DOHH2 (cell line): ENCODE data around the gene RP2.

ENCODE experiments used
- H3F3A ChIP-seq: fragments of 200-600 bp; sonication (generic), shearing (Covaris generic); 2 replicates; pipeline ENCODE4 v1.6.0; 2016; ENCODE audit warnings: antibody characterized with exemption, mild to moderate bottlenecking; ENCODE audit not compliant: control insufficient read depth, insufficient read depth
- H3K27ac ChIP-seq: fragments of 200-600 bp; sonication (generic); 2 replicates; pipeline ENCODE4 v1.5.1; 2014; ENCODE audit warnings: low read depth, mild to moderate bottlenecking, low read length, moderate library complexity
- H3K27me3 ChIP-seq: fragments of 200-600 bp; sonication (generic); 2 replicates; pipeline ENCODE4 v1.6.1; 2014; ENCODE audit warnings: mild to moderate bottlenecking, low read length, mixed read lengths; ENCODE audit not compliant: control insufficient read depth
- H3K36me3 ChIP-seq: fragments of 200-600 bp; sonication (generic); 2 replicates; pipeline ENCODE4 v1.6.1; 2014; ENCODE audit warnings: mild to moderate bottlenecking, low read length, moderate library complexity, mixed read lengths; ENCODE audit not compliant: control insufficient read depth
- H3K4me1 ChIP-seq: fragments of 200-600 bp; sonication (generic); 2 replicates; pipeline ENCODE4 v1.6.1; 2014; ENCODE audit warnings: mild to moderate bottlenecking, low read length, mixed read lengths; ENCODE audit not compliant: control insufficient read depth
- H3K4me2 ChIP-seq: fragments of 200-600 bp; sonication (generic); 2 replicates; pipeline ENCODE4 v1.6.0; 2014; ENCODE audit warnings: mild to moderate bottlenecking, low read length, moderate library complexity
- H3K4me3 ChIP-seq: fragments of 200-600 bp; sonication (generic); 2 replicates; pipeline ENCODE4 v1.5.1; 2014; ENCODE audit warnings: mild to moderate bottlenecking, low read length, mixed read lengths
- H3K79me2 ChIP-seq: fragments of 200-600 bp; sonication (generic); 2 replicates; pipeline ENCODE4 v1.6.1; 2014; ENCODE audit warnings: mild to moderate bottlenecking, low read length, mixed read lengths; ENCODE audit not compliant: control insufficient read depth
- H3K9me2 ChIP-seq: fragments of 200-600 bp; sonication (generic); replicated peaks from 2 replicates; pipeline ENCODE4 v1.6.1; 2014; ENCODE audit warnings: mild to moderate bottlenecking, low read length, mixed read lengths; ENCODE audit not compliant: control insufficient read depth
- H3K9me3 ChIP-seq: fragments of 200-600 bp; sonication (generic); 2 replicates; pipeline ENCODE4 v1.6.1; 2014; ENCODE audit warnings: antibody characterized with exemption, low read length, mixed read lengths; ENCODE audit not compliant: control insufficient read depth, insufficient read depth
- H4K20me1 ChIP-seq: fragments of 200-600 bp; sonication (generic); 2 replicates; pipeline ENCODE4 v1.6.0; 2014; ENCODE audit warnings: low read depth, mild to moderate bottlenecking, antibody characterized with exemption, low read length, moderate library complexity; ENCODE audit not compliant: control insufficient read depth, insufficient read depth
- CTCF ChIP-seq: fragments of 200-600 bp; sonication (generic); IDR thresholded peaks from one replicate; pipeline ENCODE4 v1.5.1; 2014; ENCODE audit warnings: antibody characterized with exemption, mild to moderate bottlenecking, low read depth, low read length; ENCODE audit not compliant: poor library complexity, severe bottlenecking
- EZH2phosphoT487 ChIP-seq: fragments of 200-600 bp; sonication (generic); IDR thresholded peaks from 2 replicates; pipeline ENCODE4 v1.6.1; 2017; ENCODE audit warnings: borderline replicate concordance, mild to moderate bottlenecking, antibody characterized with exemption, low read length, moderate library complexity, mixed read lengths

The RP2 gene

GRCh38 chrX:46876901-46877300 is 40.1 kb downstream of the RP2 start:
- Histone ChIP-seq H3K27ac (no peak overlapping the region), H3K4me2 (no peak overlapping the region), H4K20me1 (no peaks in the 10 kb centered on the region), H3K9me3 (no peaks in the 10 kb centered on the region), H3K9me2 (no peaks in the 10 kb centered on the region), H3K79me2 (no peaks in the 10 kb centered on the region), H3K36me3 (peaks cover 5% of the 10 kb centered on the region; the same call in 1 of the 2 replicates), H3K4me1 (no peaks in the 10 kb centered on the region), H3K4me3 (no peak overlapping the region), H3F3A (no peaks in the 10 kb centered on the region), H3K27me3 (no peaks in the 10 kb centered on the region)
- TF ChIP-seq EZH2phosphoT487, result no peak
- TF ChIP-seq CTCF, result no peak

GRCh38 chrX:46882266-46882665 is 45.4 kb downstream of the RP2 start:
- peaks cover 5% of the 10 kb centered on the region; the same call in 1 of the 2 replicates for H3K36me3 ChIP-seq

GRCh38 chrX:46884799-46885198 is 48.0 kb downstream of the RP2 start:
- Histone ChIP-seq H3K4me2 (no peak overlapping the region), H3K27me3 (no peaks in the 10 kb centered on the region), H3F3A (no peaks in the 10 kb centered on the region), H3K79me2 (no peaks in the 10 kb centered on the region), H3K27ac (no peak overlapping the region), H3K36me3 (peaks cover 5% of the 10 kb centered on the region; the same call in 1 of the 2 replicates), H3K9me2 (no peaks in the 10 kb centered on the region), H3K4me1 (no peaks in the 10 kb centered on the region), H3K9me3 (no peaks in the 10 kb centered on the region), H4K20me1 (no peaks in the 10 kb centered on the region), H3K4me3 (no peak overlapping the region)
- TF ChIP-seq CTCF (no peak), EZH2phosphoT487 (no peak)

More at GRCh38 chrX:46882266-46882665, 45.4 kb downstream of the RP2 start:
- no peaks in the 10 kb centered on the region for H3K9me3 ChIP-seq
- H3K27ac ChIP-seq, result no peak overlapping the region
- H3K9me2 ChIP-seq, result no peaks in the 10 kb centered on the region
- no peaks in the 10 kb centered on the region for H3K79me2 ChIP-seq
- H3K4me2 ChIP-seq, result no peak overlapping the region
- no peaks in the 10 kb centered on the region for H3K4me1 ChIP-seq
- H4K20me1 ChIP-seq, result no peaks in the 10 kb centered on the region
- H3K27me3 ChIP-seq, result no peaks in the 10 kb centered on the region
- TF ChIP-seq CTCF, result no peak
- TF ChIP-seq EZH2phosphoT487, result no peak
- no peaks in the 10 kb centered on the region for H3F3A ChIP-seq
- H3K4me3 ChIP-seq, result no peak overlapping the region
